Kidney (tissue), 14 donors: ENCODE results near the gene SRD5A1. TPM values are rescaled to one million over a fixed set of nuclear protein-coding genes. Genes with fewer than 3 reads are reported as not detected.

Experiments used
- DNase-seq, 5 donors: peaks; one replicate each; pipeline ENCODE4 v3.0.0-alpha.2; 2013 to 2020
- FAIRE-seq: peaks from 2 replicates; lab custom pipeline; 2012; peaks lifted over from hg19 to GRCh38; lab: Jason Lieb, UNC
- H3K27ac ChIP-seq, 2 donors: one replicate each; pipeline ENCODE4 v1.7.0; 2013; ENCODE audit warnings: low read depth in 2 of 2, low read length in 2 of 2, inconsistent platforms in 1 of 2
- H3K27me3 ChIP-seq: one replicate; pipeline ENCODE4 v1.7.1; 2013; ENCODE audit warnings: low read length, inconsistent platforms; ENCODE audit not compliant: control insufficient read depth, insufficient read depth
- H3K36me3 ChIP-seq, 3 donors: one replicate each; pipeline versions ENCODE4 v1.7.0 to v1.7.1; 2013; ENCODE audit warnings: low read length in 3 of 3, control low read depth in 1 of 3, inconsistent platforms in 1 of 3; ENCODE audit not compliant: insufficient read depth in 3 of 3, control insufficient read depth in 2 of 3
- H3K4me1 ChIP-seq, 3 donors: one replicate each; pipeline versions ENCODE4 v1.7.0 to v1.7.1; 2013; ENCODE audit warnings: low read length in 3 of 3, inconsistent platforms in 1 of 3, low read depth in 1 of 3; ENCODE audit not compliant: control insufficient read depth in 2 of 3, insufficient read depth in 2 of 3
- H3K4me3 ChIP-seq, 3 donors: one replicate each; pipeline versions ENCODE4 v1.7.0 to v1.8.1; 2013; ENCODE audit warnings: low read length in 3 of 3, control low read depth in 1 of 3, inconsistent platforms in 1 of 3
- H3K9ac ChIP-seq, 3 donors: one replicate each; pipeline versions ENCODE4 v1.7.0 to v1.7.1; 2013; ENCODE audit warnings: low read length in 3 of 3, control low read depth in 1 of 3, inconsistent platforms in 1 of 3
- H3K9me3 ChIP-seq, 3 donors: one replicate each; pipeline versions ENCODE4 v1.7.0 to v1.7.1; 2013; ENCODE audit warnings: low read length in 3 of 3, control low read depth in 1 of 3, inconsistent platforms in 1 of 3; ENCODE audit not compliant: control insufficient read depth in 2 of 3, insufficient read depth in 1 of 3
- CTCF ChIP-seq: IDR thresholded peaks from 3 replicates; pipeline ENCODE4 v1.5.1; 2012; ENCODE audit warnings: mild to moderate bottlenecking, moderate library complexity, borderline replicate concordance; ENCODE audit not compliant: insufficient read depth; ENCODE audit errors: extremely low read depth
- intact Hi-C: fragments of 100-400 bp; cut with DNase I; formaldehyde crosslinking; loops from one replicate; pipeline ENCODE4 v1.11.1; 2022
- polyA plus RNA-seq: library from polyadenylated mRNA; stranded (reverse); fragments of 350-450 nt; fragmentation: Illumina TruSeq; extraction: RNeasy Lipid Tissue Mini Kit (QIAGEN cat#74804); gene quantifications from one replicate; pipeline ENCODE4 v1.2.3, GENCODE V29; 2014; ENCODE audit warnings: low read depth, low replicate concordance; ENCODE audit not compliant: insufficient read depth
- total RNA-seq: library from RNA; stranded (reverse); fragmentation: NEBNext Ultra II Directional; extraction: Animal tissue kit (Norgen Biotek cat#: 25700); gene quantifications from one replicate; pipeline ENCODE4 v1.2.1, GENCODE V29; 2021
- donor health status: control.
- donor health status: control.
- donor health status: control.
- donor health status: control.
- donor health status: control.
- donor health status: DM: yes; HTN: yes; CAD: no.
- donor health status: Normal renal cell carcinoma (clear cell type).

The SRD5A1 gene
- total and polyA plus RNA-seq, 2 donors from 2014 or later: 6.5 to 13.1 TPM

- Histone ChIP-seq H3K36me3 (peaks cover 0 to 2% (median 0%) of the 10 kb centered on the region in 3 donors), H3K4me3 (no peak overlapping the region), H3K27ac (no peak overlapping the region), H3K27me3 (no peaks in the 10 kb centered on the region), H3K9ac (no peak overlapping the region), H3K9me3 (no peaks in the 10 kb centered on the region), H3K4me1 (peaks cover 3 to 51% (median 32%) of the 10 kb centered on the region in 3 donors)
- FAIRE-seq (no peak), DNase-seq (peak in 1 of 5 donors; percentile 5)
- TF ChIP-seq CTCF: no peak
- intact Hi-C loops: no loop called here
Observed at GRCh38 chr5:6718718-6719117, 85.5 kb downstream of the SRD5A1 start.

GRCh38 chr5:6719417-6719816, 86.2 kb downstream of the SRD5A1 start:
- no peak overlapping the region for H3K4me3 ChIP-seq
- no peaks in the 10 kb centered on the region for H3K9me3 ChIP-seq
- no peak for TF ChIP-seq CTCF
- no peak for FAIRE-seq
- H3K36me3 ChIP-seq: peaks cover 0 to 2% (median 1%) of the 10 kb centered on the region in 3 donors
- H3K27ac ChIP-seq: no peak overlapping the region
- H3K9ac ChIP-seq: no peak overlapping the region
- intact Hi-C loops: no loop called here
- DNase-seq: no peak
- H3K4me1 ChIP-seq: peaks cover 3 to 52% (median 34%) of the 10 kb centered on the region in 3 donors
- no peaks in the 10 kb centered on the region for H3K27me3 ChIP-seq

- H3K4me1 ChIP-seq: peaks cover 3 to 52% (median 34%) of the 10 kb centered on the region in 3 donors
Observed at GRCh38 chr5:6719896-6720560, 86.8 kb downstream of the SRD5A1 start.

More at GRCh38 chr5:6719896-6720560, 86.8 kb downstream of the SRD5A1 start:
- H3K27me3 ChIP-seq: no peaks in the 10 kb centered on the region
- peaks cover 0 to 5% (median 2%) of the 10 kb centered on the region in 3 donors for H3K36me3 ChIP-seq
- DNase-seq: no peak
- intact Hi-C loops: no loop called here
- no peak for TF ChIP-seq CTCF
- no peak overlapping the region for H3K4me3 ChIP-seq
- no peak overlapping the region for H3K27ac ChIP-seq
- no peak for FAIRE-seq
- no peaks in the 10 kb centered on the region for H3K9me3 ChIP-seq
- no peak overlapping the region for H3K9ac ChIP-seq
